H1 (cell line): ENCODE data around the gene ID1. TPM values are rescaled to one million over a fixed set of nuclear protein-coding genes. Genes with fewer than 3 reads are reported as not detected.
A peak's percentile ranks its signal among the peaks of the same experiment; 100 is the strongest.

Source experiments
- CHD1 ChIP-seq: IDR thresholded peaks from 2 replicates; pipeline ENCODE4 v1.6.1; 2012; ENCODE audit warnings: low read depth, low read length, improper control_type of control experiment
- MAFK ChIP-seq: IDR thresholded peaks from 2 replicates; pipeline ENCODE4 v1.6.1; 2012; ENCODE audit warnings: low read depth, mild to moderate bottlenecking, improper control_type of control experiment, low read length
- NANOG ChIP-seq: IDR thresholded peaks from 2 replicates; pipeline ENCODE4 v1.6.1; 2011; ENCODE audit warnings: low read length, low read depth, mild to moderate bottlenecking, inconsistent platforms; ENCODE audit not compliant: insufficient read depth, poor library complexity, severe bottlenecking
- PHF8 ChIP-seq: fragments of 200-600 bp; sonication (generic); conservative IDR thresholded peaks from 2 replicates; pipeline ENCODE4 v1.7.1; 2012; ENCODE audit warnings: low read depth, mild to moderate bottlenecking, inconsistent platforms, low read length, moderate library complexity
- POLR2AphosphoS5 ChIP-seq: IDR thresholded peaks from 2 replicates; pipeline ENCODE4 v1.6.1; 2011; ENCODE audit warnings: low read depth, low read length
- SIX5 ChIP-seq: IDR thresholded peaks from 2 replicates; pipeline ENCODE4 v1.6.1; 2011; ENCODE audit warnings: mild to moderate bottlenecking, low read depth, low read length
- SP1 ChIP-seq: IDR thresholded peaks from 2 replicates; pipeline ENCODE4 v1.6.1; 2011; ENCODE audit warnings: low read depth, low read length
- TAF7 ChIP-seq: optimal IDR thresholded peaks from 2 replicates; pipeline ENCODE3; 2011; ENCODE audit warnings: low read depth, mild to moderate bottlenecking, inconsistent platforms, low read length, moderate library complexity, borderline replicate concordance
- polyA plus RNA-seq, 7 experiments: library from polyadenylated mRNA; depleted of rRNA in 3 of 7; stranded (reverse) in 5 of 7; unstranded in 2 of 7; fragments of >200 nt in 5 of 7; fragments of 200-250 nt in 2 of 7; gene quantifications; 1 replicate in 5 of 7; 2 replicates in 1 of 7; 4 replicates in 1 of 7; pipeline versions ENCODE4 v1.2.1 to v1.2.3, GENCODE V29; 2011 to 2013; ENCODE audit warnings: missing spikeins in 2 of 7, mixed read lengths in 2 of 7
- total RNA-seq: library from RNA; stranded (reverse); fragmentation: NEBNext Ultra II Directional; extraction: Animal tissue kit (Norgen Biotek cat#: 25700); gene quantifications from 2 replicates; pipeline ENCODE4 v1.2.1, GENCODE V29; 2021
- TF ChIP-seq, protein P1 (sequence below): fragments of 300-600 bp; sonication (generic); IDR thresholded peaks from 2 replicates; pipeline ENCODE4 v1.7.1; 2012; ENCODE audit warnings: low read length, moderate library complexity, mild to moderate bottlenecking, inconsistent platforms; ENCODE audit not compliant: insufficient replicate concordance

Gene ID1
- total and polyA plus RNA-seq, 2 of the 8 experiments (the other 6 are each of a cell fraction or from before 2014, with no cell fraction given), result 120 to 357 TPM

DNA sequence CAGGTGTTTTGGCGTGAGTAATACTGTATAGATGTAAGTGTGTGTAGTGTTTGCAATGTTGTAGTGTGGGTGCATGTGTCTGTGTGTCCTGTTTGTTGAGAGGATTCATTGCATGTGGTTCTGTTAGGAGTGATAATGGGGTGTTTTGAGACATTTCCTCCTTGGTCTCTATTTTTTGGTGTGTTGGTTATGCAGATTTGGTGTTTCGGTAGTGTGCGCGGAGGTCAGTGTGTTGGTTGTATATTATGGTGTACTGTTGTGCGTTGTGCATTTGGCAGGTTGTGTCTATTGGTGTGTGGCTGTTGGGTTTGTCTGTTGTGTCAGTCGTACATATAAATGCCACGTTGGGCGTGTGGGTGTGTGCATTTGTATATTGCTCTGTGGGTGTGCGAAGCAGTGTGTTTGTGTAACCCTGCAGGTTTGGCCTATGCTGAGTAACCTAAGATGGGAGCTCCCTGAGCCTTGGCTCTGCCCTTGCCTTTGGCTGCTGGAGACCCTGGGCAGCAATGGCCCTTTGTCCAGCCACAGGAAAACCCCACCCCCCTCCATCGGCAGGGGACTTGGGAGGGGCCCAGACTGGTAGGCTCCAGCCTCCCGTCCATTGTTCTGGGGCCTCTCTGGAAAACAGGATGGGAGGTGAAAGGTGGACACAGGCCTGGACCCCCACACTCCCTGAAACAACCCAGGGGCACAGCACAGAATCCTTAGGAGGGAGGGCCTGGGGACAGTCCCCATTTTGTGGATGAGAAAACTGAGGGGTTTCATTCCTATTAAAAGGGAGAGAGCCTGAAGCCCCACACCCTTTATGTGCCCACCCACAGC is 10.3 kb upstream of the ID1 start (continued):
- TF ChIP-seq MAFK (no peak), TAF7 (no peak), POLR2AphosphoS5 (peak; percentile 33; the same call in 1 of the 2 replicates), PHF8 (no peak), NANOG (no peak), SP1 (0 out of 2 replicates have a peak, but pooled peaks have one; percentile 17), SIX5 (no peak), CHD1 (no peak)
- TF ChIP-seq, protein P1, sequence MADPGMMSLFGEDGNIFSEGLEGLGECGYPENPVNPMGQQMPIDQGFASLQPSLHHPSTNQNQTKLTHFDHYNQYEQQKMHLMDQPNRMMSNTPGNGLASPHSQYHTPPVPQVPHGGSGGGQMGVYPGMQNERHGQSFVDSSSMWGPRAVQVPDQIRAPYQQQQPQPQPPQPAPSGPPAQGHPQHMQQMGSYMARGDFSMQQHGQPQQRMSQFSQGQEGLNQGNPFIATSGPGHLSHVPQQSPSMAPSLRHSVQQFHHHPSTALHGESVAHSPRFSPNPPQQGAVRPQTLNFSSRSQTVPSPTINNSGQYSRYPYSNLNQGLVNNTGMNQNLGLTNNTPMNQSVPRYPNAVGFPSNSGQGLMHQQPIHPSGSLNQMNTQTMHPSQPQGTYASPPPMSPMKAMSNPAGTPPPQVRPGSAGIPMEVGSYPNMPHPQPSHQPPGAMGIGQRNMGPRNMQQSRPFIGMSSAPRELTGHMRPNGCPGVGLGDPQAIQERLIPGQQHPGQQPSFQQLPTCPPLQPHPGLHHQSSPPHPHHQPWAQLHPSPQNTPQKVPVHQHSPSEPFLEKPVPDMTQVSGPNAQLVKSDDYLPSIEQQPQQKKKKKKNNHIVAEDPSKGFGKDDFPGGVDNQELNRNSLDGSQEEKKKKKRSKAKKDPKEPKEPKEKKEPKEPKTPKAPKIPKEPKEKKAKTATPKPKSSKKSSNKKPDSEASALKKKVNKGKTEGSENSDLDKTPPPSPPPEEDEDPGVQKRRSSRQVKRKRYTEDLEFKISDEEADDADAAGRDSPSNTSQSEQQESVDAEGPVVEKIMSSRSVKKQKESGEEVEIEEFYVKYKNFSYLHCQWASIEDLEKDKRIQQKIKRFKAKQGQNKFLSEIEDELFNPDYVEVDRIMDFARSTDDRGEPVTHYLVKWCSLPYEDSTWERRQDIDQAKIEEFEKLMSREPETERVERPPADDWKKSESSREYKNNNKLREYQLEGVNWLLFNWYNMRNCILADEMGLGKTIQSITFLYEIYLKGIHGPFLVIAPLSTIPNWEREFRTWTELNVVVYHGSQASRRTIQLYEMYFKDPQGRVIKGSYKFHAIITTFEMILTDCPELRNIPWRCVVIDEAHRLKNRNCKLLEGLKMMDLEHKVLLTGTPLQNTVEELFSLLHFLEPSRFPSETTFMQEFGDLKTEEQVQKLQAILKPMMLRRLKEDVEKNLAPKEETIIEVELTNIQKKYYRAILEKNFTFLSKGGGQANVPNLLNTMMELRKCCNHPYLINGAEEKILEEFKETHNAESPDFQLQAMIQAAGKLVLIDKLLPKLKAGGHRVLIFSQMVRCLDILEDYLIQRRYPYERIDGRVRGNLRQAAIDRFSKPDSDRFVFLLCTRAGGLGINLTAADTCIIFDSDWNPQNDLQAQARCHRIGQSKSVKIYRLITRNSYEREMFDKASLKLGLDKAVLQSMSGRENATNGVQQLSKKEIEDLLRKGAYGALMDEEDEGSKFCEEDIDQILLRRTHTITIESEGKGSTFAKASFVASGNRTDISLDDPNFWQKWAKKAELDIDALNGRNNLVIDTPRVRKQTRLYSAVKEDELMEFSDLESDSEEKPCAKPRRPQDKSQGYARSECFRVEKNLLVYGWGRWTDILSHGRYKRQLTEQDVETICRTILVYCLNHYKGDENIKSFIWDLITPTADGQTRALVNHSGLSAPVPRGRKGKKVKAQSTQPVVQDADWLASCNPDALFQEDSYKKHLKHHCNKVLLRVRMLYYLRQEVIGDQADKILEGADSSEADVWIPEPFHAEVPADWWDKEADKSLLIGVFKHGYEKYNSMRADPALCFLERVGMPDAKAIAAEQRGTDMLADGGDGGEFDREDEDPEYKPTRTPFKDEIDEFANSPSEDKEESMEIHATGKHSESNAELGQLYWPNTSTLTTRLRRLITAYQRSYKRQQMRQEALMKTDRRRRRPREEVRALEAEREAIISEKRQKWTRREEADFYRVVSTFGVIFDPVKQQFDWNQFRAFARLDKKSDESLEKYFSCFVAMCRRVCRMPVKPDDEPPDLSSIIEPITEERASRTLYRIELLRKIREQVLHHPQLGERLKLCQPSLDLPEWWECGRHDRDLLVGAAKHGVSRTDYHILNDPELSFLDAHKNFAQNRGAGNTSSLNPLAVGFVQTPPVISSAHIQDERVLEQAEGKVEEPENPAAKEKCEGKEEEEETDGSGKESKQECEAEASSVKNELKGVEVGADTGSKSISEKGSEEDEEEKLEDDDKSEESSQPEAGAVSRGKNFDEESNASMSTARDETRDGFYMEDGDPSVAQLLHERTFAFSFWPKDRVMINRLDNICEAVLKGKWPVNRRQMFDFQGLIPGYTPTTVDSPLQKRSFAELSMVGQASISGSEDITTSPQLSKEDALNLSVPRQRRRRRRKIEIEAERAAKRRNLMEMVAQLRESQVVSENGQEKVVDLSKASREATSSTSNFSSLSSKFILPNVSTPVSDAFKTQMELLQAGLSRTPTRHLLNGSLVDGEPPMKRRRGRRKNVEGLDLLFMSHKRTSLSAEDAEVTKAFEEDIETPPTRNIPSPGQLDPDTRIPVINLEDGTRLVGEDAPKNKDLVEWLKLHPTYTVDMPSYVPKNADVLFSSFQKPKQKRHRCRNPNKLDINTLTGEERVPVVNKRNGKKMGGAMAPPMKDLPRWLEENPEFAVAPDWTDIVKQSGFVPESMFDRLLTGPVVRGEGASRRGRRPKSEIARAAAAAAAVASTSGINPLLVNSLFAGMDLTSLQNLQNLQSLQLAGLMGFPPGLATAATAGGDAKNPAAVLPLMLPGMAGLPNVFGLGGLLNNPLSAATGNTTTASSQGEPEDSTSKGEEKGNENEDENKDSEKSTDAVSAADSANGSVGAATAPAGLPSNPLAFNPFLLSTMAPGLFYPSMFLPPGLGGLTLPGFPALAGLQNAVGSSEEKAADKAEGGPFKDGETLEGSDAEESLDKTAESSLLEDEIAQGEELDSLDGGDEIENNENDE, result no peak
- TF ChIP-seq, all 59 proteins: peak for 6
